HG03354 (cell line): Measurements from ENCODE around the gene ADGRA3.
"Not testable (repeated sequence)": the region's sequence is repeated elsewhere in the genome, so short reads cannot be mapped to it uniquely, and the experiment has no call there.

Source experiments
- ATAC-seq: cut with Tn5 transposase; IDR thresholded peaks from one replicate; pipeline ENCODE4 v1.9.1; 2021; ENCODE audit warnings: mild to moderate bottlenecking; ENCODE audit not compliant: unreplicated experiment, poor library complexity, severe bottlenecking

The ADGRA3 gene

GRCh38 chr4:22485737-22486136, 30.1 kb downstream of the ADGRA3 start:
- ATAC-seq: no peak

- peak; percentile 79 for ATAC-seq
These were observed 32.3 kb downstream of the ADGRA3 start for GRCh38 chr4:22483551-22483981.

- no peak for ATAC-seq
These were observed 33.4 kb downstream of the ADGRA3 start for GRCh38 chr4:22482250-22483127.

GRCh38 chr4:22480675-22481327, 35.1 kb downstream of the ADGRA3 start:
- ATAC-seq: no peak

- ATAC-seq: no peak
These were observed 37.4 kb downstream of the ADGRA3 start for GRCh38 chr4:22478426-22478825.

- no peak for ATAC-seq
These were observed 38.1 kb downstream of the ADGRA3 start for GRCh38 chr4:22477813-22478182.

GRCh38 chr4:22477136-22477812, 38.6 kb downstream of the ADGRA3 start:
- ATAC-seq: no peak

GRCh38 chr4:22476011-22476410, 39.9 kb downstream of the ADGRA3 start:
- ATAC-seq: no peak

GRCh38 chr4:22475311-22475646, 40.6 kb downstream of the ADGRA3 start:
- not testable (repeated sequence) for ATAC-seq

- no peak for ATAC-seq
These were observed 41.1 kb downstream of the ADGRA3 start for GRCh38 chr4:22474636-22475310.

GRCh38 chr4:22473268-22473667, 42.6 kb downstream of the ADGRA3 start:
- ATAC-seq: no peak

GRCh38 chr4:22471999-22472461, 43.8 kb downstream of the ADGRA3 start:
- no peak for ATAC-seq

- no peak for ATAC-seq
These were observed 44.4 kb downstream of the ADGRA3 start for GRCh38 chr4:22471419-22471818.

GRCh38 chr4:22466581-22466980, 49.3 kb downstream of the ADGRA3 start:
- no peak for ATAC-seq

- ATAC-seq: no peak
These were observed 49.9 kb downstream of the ADGRA3 start for GRCh38 chr4:22465996-22466395.

- ATAC-seq: no peak
These were observed 50.5 kb downstream of the ADGRA3 start for GRCh38 chr4:22465349-22465748.

GRCh38 chr4:22463179-22463578, 52.7 kb downstream of the ADGRA3 start:
- ATAC-seq: no peak

- ATAC-seq: no peak
These were observed 53.2 kb downstream of the ADGRA3 start for GRCh38 chr4:22462688-22463087.

GRCh38 chr4:22460266-22460665, 55.6 kb downstream of the ADGRA3 start:
- ATAC-seq: no peak

- ATAC-seq: no peak
These were observed 57.8 kb downstream of the ADGRA3 start for GRCh38 chr4:22458098-22458497.
